SK-N-SH (cell line): ENCODE results near the gene STK16. TPM values are rescaled to one million over a fixed set of nuclear protein-coding genes. Genes with fewer than 3 reads are reported as not detected.

Source experiments
- CTCF ChIA-PET: fragments of 300-600, 350-600 bp; formaldehyde crosslinking; extraction: SDS; loops from one replicate; lab custom pipeline; 2021; lab: Yijun Ruan, JAX
- POLR2A ChIA-PET: fragments of 350-600 bp; sonication (Branson Sonifier 250); formaldehyde crosslinking; extraction: SDS; loops from one replicate; lab custom pipeline; 2020; ENCODE audit warnings: antibody characterized with exemption, inconsistent platforms; lab: Yijun Ruan, JAX
- DNase-seq: peaks from one replicate; pipeline ENCODE4 v3.0.0; 2012
- H2AFZ ChIP-seq: fragments of 200-600 bp; sonication (generic); 2 replicates; pipeline ENCODE4 v1.8.1; 2016; ENCODE audit warnings: antibody characterized with exemption, mild to moderate bottlenecking, low read depth
- H3F3A ChIP-seq: fragments of 200-600 bp; sonication (generic); replicated peaks from 2 replicates; pipeline ENCODE3; 2016; ENCODE audit warnings: antibody characterized with exemption, mild to moderate bottlenecking; ENCODE audit not compliant: insufficient read depth
- H3K27ac ChIP-seq, 2 experiments: fragments of 200-500 bp in 1 of 2; fragments of 200-600 bp in 1 of 2; sonication (Bioruptor generic) in 1 of 2; sonication (generic), shearing (Covaris generic) in 1 of 2; 2 replicates each; pipeline versions ENCODE4 v1.5.1 to v1.6.1; 2014 to 2016; ENCODE audit warnings: low read depth in 2 of 2, inconsistent platforms in 1 of 2, low read length in 1 of 2, mild to moderate bottlenecking in 1 of 2, mixed read lengths in 1 of 2
- H3K27me3 ChIP-seq: fragments of 200-600 bp; sonication (generic), shearing (Covaris generic); 2 replicates; pipeline ENCODE4 v1.6.1; 2016; ENCODE audit warnings: mixed run types; ENCODE audit not compliant: insufficient read depth
- H3K36me3 ChIP-seq, 2 experiments: fragments of 200-500 bp in 1 of 2; fragments of 200-600 bp in 1 of 2; sonication (Bioruptor generic) in 1 of 2; sonication (generic) in 1 of 2; replicated peaks in 1 of 2; 2 replicates each; pipeline versions ENCODE3 to v1.5.1; 2014 to 2016; ENCODE audit warnings: low read length in 1 of 2, mild to moderate bottlenecking in 1 of 2; ENCODE audit not compliant: insufficient read depth in 2 of 2, control insufficient read depth in 1 of 2
- H3K4me1 ChIP-seq, 2 experiments: fragments of 200-500 bp in 1 of 2; fragments of 200-600 bp in 1 of 2; sonication (Bioruptor generic) in 1 of 2; sonication (generic), shearing (Covaris generic) in 1 of 2; 2 replicates each; pipeline versions ENCODE4 v1.5.1 to v1.6.1; 2014 to 2016; ENCODE audit warnings: low read depth in 1 of 2, low read length in 1 of 2, mixed run types in 1 of 2; ENCODE audit not compliant: insufficient read depth in 2 of 2, control insufficient read depth in 1 of 2
- H3K4me2 ChIP-seq: fragments of 200-600 bp; sonication (generic), shearing (Covaris generic); 2 replicates; pipeline ENCODE4 v1.6.1; 2017; ENCODE audit warnings: mixed run types
- H3K4me3 ChIP-seq, 2 experiments: fragments of 200-500 bp in 1 of 2; fragments of 200-600 bp in 1 of 2; sonication (Bioruptor generic) in 1 of 2; sonication (generic), shearing (Covaris generic) in 1 of 2; 2 replicates each; pipeline versions ENCODE4 v1.5.1 to v1.8.1; 2014 to 2016; ENCODE audit warnings: low read depth in 2 of 2, inconsistent platforms in 1 of 2, low read length in 1 of 2, mild to moderate bottlenecking in 1 of 2, mixed read lengths in 1 of 2, moderate library complexity in 1 of 2
- H3K79me2 ChIP-seq: fragments of 200-600 bp; sonication (generic); 2 replicates; pipeline ENCODE4 v1.8.1; 2017; ENCODE audit warnings: mild to moderate bottlenecking; ENCODE audit not compliant: insufficient read depth
- H3K9ac ChIP-seq: fragments of 200-600 bp; sonication (generic); 2 replicates; pipeline ENCODE4 v1.6.1; 2017; ENCODE audit warnings: mixed run types
- H3K9me2 ChIP-seq: fragments of 200-600 bp; sonication (generic); 2 replicates; pipeline ENCODE4 v1.6.1; 2017; ENCODE audit warnings: mixed run types
- H3K9me3 ChIP-seq: fragments of 200-600 bp; sonication (generic); 2 replicates; pipeline ENCODE4 v1.6.1; 2017; ENCODE audit warnings: mixed run types, mild to moderate bottlenecking, moderate library complexity
- H4K20me1 ChIP-seq: fragments of 200-600 bp; sonication (generic); 2 replicates; pipeline ENCODE4 v1.6.1; 2017; ENCODE audit warnings: mild to moderate bottlenecking, mixed run types; ENCODE audit not compliant: insufficient read depth
- EZH2phosphoT487 ChIP-seq: fragments of 200-600 bp; sonication (generic); IDR thresholded peaks from 2 replicates; pipeline ENCODE4 v1.6.1; 2017; ENCODE audit warnings: low read depth, mixed run types, mild to moderate bottlenecking, antibody characterized with exemption, moderate library complexity, borderline replicate concordance
- FOSL2 ChIP-seq: IDR thresholded peaks from 2 replicates; pipeline ENCODE4 v1.4.0; 2012; ENCODE audit warnings: low read depth, mild to moderate bottlenecking, moderate library complexity, borderline replicate concordance
- FOXM1 ChIP-seq: IDR thresholded peaks from 2 replicates; pipeline ENCODE4 v1.4.0; 2012; ENCODE audit warnings: low read depth, mild to moderate bottlenecking
- GABPA ChIP-seq: IDR thresholded peaks from 2 replicates; pipeline ENCODE4 v1.4.0; 2012; ENCODE audit warnings: low read depth, mild to moderate bottlenecking
- GATA2 ChIP-seq: sonication (generic); formaldehyde crosslinking; IDR thresholded peaks from 2 replicates; pipeline ENCODE4 v1.5.0; 2020; ENCODE audit warnings: mild to moderate bottlenecking, missing genetic modification reagents
- IRF3 ChIP-seq: fragments of 150-350 bp; IDR thresholded peaks from 2 replicates; pipeline ENCODE4 v1.6.1; 2016; ENCODE audit warnings: mild to moderate bottlenecking, low read depth, low read length
- JUND ChIP-seq: IDR thresholded peaks from 2 replicates; pipeline ENCODE4 v1.4.0; 2012
- MAX ChIP-seq: IDR thresholded peaks from 2 replicates; pipeline ENCODE4 v1.4.0; 2012; ENCODE audit warnings: low read depth
- NRF1 ChIP-seq: IDR thresholded peaks from 2 replicates; pipeline ENCODE4 v1.6.1; 2012; ENCODE audit warnings: low read depth, mild to moderate bottlenecking, low read length
- SMC3 ChIP-seq: IDR thresholded peaks from 2 replicates; pipeline ENCODE4 v1.6.1; 2012; ENCODE audit warnings: low read depth, low read length, improper control_type of control experiment
- TAF1 ChIP-seq: IDR thresholded peaks from 2 replicates; pipeline ENCODE4 v1.6.1; 2012; ENCODE audit warnings: low read depth, mild to moderate bottlenecking, low read length, moderate library complexity, borderline replicate concordance
- TCF12 ChIP-seq: IDR thresholded peaks from 2 replicates; pipeline ENCODE4 v1.4.0; 2012
- TEAD4 ChIP-seq: IDR thresholded peaks from 2 replicates; pipeline ENCODE4 v1.4.0; 2012; ENCODE audit warnings: mild to moderate bottlenecking, borderline replicate concordance; ENCODE audit not compliant: insufficient read depth
- WGBS: methylation state at CpG from one replicate; pipeline ENCODE4 v1.1.6; 2017; ENCODE audit warnings: low lambda C conversion rate; 5-methylcytosine and 5-hydroxymethylcytosine counted together
- polyA plus RNA-seq, 3 experiments: library from polyadenylated mRNA; depleted of rRNA; stranded (reverse); fragments of >200 nt; gene quantifications; 2 replicates each; pipeline ENCODE4 v1.2.3, GENCODE V29; 2012
- TF ChIP-seq, protein P1 (sequence below): fragments of 150-350 bp; IDR thresholded peaks from 2 replicates; pipeline ENCODE4 v1.6.1; 2017; ENCODE audit warnings: antibody characterized with exemption, low read length, low read depth, borderline replicate concordance
- TF ChIP-seq, protein P2 (sequence below): IDR thresholded peaks from 2 replicates; pipeline ENCODE4; 2012
- TF ChIP-seq, protein P3 (sequence below): IDR thresholded peaks from 2 replicates; pipeline ENCODE4 v1.4.0; 2012; ENCODE audit warnings: low read depth, borderline replicate concordance
- TF ChIP-seq, protein P4 (sequence below): IDR thresholded peaks from 2 replicates; pipeline ENCODE4 v1.4.0; 2012; ENCODE audit warnings: low read depth, borderline replicate concordance

Gene STK16
- polyA plus RNA-seq, 1 of the 3 experiments (the other 2 are of a cell fraction), result 57.6 TPM

GRCh38 chr2:219272995-219273394 is 27.7 kb downstream of the STK16 start (continued):
- no peak for TF ChIP-seq GABPA
- no peak for TF ChIP-seq FOXM1
- TF ChIP-seq EZH2phosphoT487, result no peak

DNA sequence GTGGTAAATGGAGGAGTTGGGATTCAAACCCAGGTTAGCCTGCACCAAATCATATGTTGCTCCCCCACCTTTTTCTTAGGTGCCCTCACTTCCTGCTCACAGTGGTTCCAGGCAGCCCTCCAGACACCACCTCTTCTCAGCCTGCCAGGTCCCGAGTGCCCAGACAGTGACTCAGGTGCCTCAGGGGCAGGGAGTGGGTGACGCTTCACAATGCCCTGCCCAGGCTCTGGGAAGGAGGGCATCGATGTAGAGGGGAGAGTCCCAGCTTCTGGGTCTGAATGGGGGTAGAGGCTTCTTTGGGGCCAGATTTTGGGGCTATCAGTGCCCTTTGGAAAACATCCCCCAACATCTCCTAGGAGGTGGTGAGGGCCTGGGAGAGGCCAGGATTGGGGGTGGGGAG is 28.7 kb downstream of the STK16 start:
- Histone ChIP-seq H3K4me3 (no peak overlapping the region), H3K9ac (peak overlapping the region; percentile 52; the same call in 1 of the 2 replicates), H3K27ac (peak overlapping the region in 1 of 2 experiments; percentile 59; a peak in 2 of 4 replicates), H3K79me2 (no peaks in the 10 kb centered on the region), H4K20me1 (no peaks in the 10 kb centered on the region), H3F3A (peaks cover 18% of the 10 kb centered on the region), H3K4me1 (peaks cover 21 to 29% of the 10 kb centered on the region in 2 experiments), H3K27me3 (no peaks in the 10 kb centered on the region), H3K9me3 (no peaks in the 10 kb centered on the region), H3K4me2 (peak overlapping the region; percentile 49), H2AFZ (peak overlapping the region; percentile 55; the same call in 1 of the 2 replicates), H3K36me3 (no peaks in the 10 kb centered on the region), H3K9me2 (no peaks in the 10 kb centered on the region)
- DNase-seq, result no peak
- TF ChIP-seq TCF12, result no peak
- TF ChIP-seq FOSL2, result no peak
- TF ChIP-seq, protein P1, sequence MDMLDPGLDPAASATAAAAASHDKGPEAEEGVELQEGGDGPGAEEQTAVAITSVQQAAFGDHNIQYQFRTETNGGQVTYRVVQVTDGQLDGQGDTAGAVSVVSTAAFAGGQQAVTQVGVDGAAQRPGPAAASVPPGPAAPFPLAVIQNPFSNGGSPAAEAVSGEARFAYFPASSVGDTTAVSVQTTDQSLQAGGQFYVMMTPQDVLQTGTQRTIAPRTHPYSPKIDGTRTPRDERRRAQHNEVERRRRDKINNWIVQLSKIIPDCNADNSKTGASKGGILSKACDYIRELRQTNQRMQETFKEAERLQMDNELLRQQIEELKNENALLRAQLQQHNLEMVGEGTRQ, result no peak
- TF ChIP-seq, protein P2, sequence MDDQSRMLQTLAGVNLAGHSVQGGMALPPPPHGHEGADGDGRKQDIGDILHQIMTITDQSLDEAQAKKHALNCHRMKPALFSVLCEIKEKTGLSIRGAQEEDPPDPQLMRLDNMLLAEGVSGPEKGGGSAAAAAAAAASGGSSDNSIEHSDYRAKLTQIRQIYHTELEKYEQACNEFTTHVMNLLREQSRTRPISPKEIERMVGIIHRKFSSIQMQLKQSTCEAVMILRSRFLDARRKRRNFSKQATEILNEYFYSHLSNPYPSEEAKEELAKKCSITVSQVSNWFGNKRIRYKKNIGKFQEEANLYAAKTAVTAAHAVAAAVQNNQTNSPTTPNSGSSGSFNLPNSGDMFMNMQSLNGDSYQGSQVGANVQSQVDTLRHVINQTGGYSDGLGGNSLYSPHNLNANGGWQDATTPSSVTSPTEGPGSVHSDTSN, result no peak
- no peak for TF ChIP-seq SMC3
- TF ChIP-seq JUND, result no peak
- TF ChIP-seq TEAD4, result no peak
- no peak for TF ChIP-seq IRF3
- TF ChIP-seq, protein P3, sequence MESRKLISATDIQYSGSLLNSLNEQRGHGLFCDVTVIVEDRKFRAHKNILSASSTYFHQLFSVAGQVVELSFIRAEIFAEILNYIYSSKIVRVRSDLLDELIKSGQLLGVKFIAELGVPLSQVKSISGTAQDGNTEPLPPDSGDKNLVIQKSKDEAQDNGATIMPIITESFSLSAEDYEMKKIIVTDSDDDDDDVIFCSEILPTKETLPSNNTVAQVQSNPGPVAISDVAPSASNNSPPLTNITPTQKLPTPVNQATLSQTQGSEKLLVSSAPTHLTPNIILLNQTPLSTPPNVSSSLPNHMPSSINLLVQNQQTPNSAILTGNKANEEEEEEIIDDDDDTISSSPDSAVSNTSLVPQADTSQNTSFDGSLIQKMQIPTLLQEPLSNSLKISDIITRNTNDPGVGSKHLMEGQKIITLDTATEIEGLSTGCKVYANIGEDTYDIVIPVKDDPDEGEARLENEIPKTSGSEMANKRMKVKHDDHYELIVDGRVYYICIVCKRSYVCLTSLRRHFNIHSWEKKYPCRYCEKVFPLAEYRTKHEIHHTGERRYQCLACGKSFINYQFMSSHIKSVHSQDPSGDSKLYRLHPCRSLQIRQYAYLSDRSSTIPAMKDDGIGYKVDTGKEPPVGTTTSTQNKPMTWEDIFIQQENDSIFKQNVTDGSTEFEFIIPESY, result no peak
- TF ChIP-seq GATA2 (CRISPR knock-in tag), result no peak
- no peak for TF ChIP-seq EZH2phosphoT487
- no peak for TF ChIP-seq MAX
- TF ChIP-seq, protein P4, sequence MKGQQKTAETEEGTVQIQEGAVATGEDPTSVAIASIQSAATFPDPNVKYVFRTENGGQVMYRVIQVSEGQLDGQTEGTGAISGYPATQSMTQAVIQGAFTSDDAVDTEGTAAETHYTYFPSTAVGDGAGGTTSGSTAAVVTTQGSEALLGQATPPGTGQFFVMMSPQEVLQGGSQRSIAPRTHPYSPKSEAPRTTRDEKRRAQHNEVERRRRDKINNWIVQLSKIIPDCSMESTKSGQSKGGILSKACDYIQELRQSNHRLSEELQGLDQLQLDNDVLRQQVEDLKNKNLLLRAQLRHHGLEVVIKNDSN, result no peak
- TF ChIP-seq NRF1, result no peak
- no peak for TF ChIP-seq TAF1
- 21% methylated on average over 2 of the region's 3 CpGs for WGBS
- POLR2A ChIA-PET, result interaction anchor here (0.6 to 1.0 kb wide), 2 partner anchors 56 to 190 kb away, joined by 3 to 4 read pairs; no protein-coding TSS in a partner anchor
- CTCF ChIA-PET, result interaction anchor here (1.3 to 15.4 kb wide), 3 partner anchors 18 to 25 kb away, joined by 3 to 312 read pairs (median 8); no protein-coding TSS in a partner anchor
